ENCODE results near the gene HNMT.

The HNMT gene

GRCh38 chr2:138013639-138014038, 49.4 kb downstream of the HNMT start:
- in situ Hi-C loops (cut with MboI; ENCODE audit: low pct_unique_long_range_greater_than_20kb, low sequenced_read_pairs, unreplicated experiment): no loop called here
- TF ChIP-seq CTCF (IDR thresholded peaks at IDR 0.05; ENCODE audit: extremely low read depth, insufficient read depth, missing control alignments): no peak
- no peak for DNase-seq (ENCODE audit: low spot score)

- TF ChIP-seq CTCF (IDR thresholded peaks at IDR 0.05; ENCODE audit: extremely low read depth, insufficient read depth, missing control alignments): no peak
- no peak for DNase-seq (ENCODE audit: low spot score)
- in situ Hi-C loops (cut with MboI; ENCODE audit: low pct_unique_long_range_greater_than_20kb, low sequenced_read_pairs, unreplicated experiment): no loop called here
Observed at GRCh38 chr2:138015494-138015893, 51.2 kb downstream of the HNMT start.

GRCh38 chr2:138016351-138017087, 52.2 kb downstream of the HNMT start:
- no peak for TF ChIP-seq CTCF (IDR thresholded peaks at IDR 0.05; ENCODE audit: extremely low read depth, insufficient read depth, missing control alignments)
- DNase-seq (ENCODE audit: low spot score): no peak
- in situ Hi-C loops (cut with MboI; ENCODE audit: low pct_unique_long_range_greater_than_20kb, low sequenced_read_pairs, unreplicated experiment): no loop called here

- no peak for DNase-seq (ENCODE audit: low spot score)
- in situ Hi-C loops (cut with MboI; ENCODE audit: low pct_unique_long_range_greater_than_20kb, low sequenced_read_pairs, unreplicated experiment): no loop called here
- no peak for TF ChIP-seq CTCF (IDR thresholded peaks at IDR 0.05; ENCODE audit: extremely low read depth, insufficient read depth, missing control alignments)
Observed at GRCh38 chr2:138017824-138018223, 53.6 kb downstream of the HNMT start.

GRCh38 chr2:138018866-138019688, 54.8 kb downstream of the HNMT start:
- no peak for TF ChIP-seq CTCF (IDR thresholded peaks at IDR 0.05; ENCODE audit: extremely low read depth, insufficient read depth, missing control alignments)
- no peak for DNase-seq (ENCODE audit: low spot score)
- in situ Hi-C loops (cut with MboI; ENCODE audit: low pct_unique_long_range_greater_than_20kb, low sequenced_read_pairs, unreplicated experiment): no loop called here

GRCh38 chr2:138020432-138020831, 56.2 kb downstream of the HNMT start:
- no peak for TF ChIP-seq CTCF (IDR thresholded peaks at IDR 0.05; ENCODE audit: extremely low read depth, insufficient read depth, missing control alignments)
- DNase-seq (ENCODE audit: low spot score): no peak
- in situ Hi-C loops (cut with MboI; ENCODE audit: low pct_unique_long_range_greater_than_20kb, low sequenced_read_pairs, unreplicated experiment): no loop called here
